SK-N-SH (cell line): ENCODE measurements around the gene SLC51A. TPM values are rescaled to one million over a fixed set of nuclear protein-coding genes. Genes with fewer than 3 reads are reported as not detected.
A peak's percentile ranks its signal among the peaks of the same experiment; 100 is the strongest.

Source experiments
- CTCF ChIA-PET: fragments of 300-600, 350-600 bp; formaldehyde crosslinking; extraction: SDS; loops from one replicate; lab custom pipeline; 2021; lab: Yijun Ruan, JAX
- POLR2A ChIA-PET: fragments of 350-600 bp; sonication (Branson Sonifier 250); formaldehyde crosslinking; extraction: SDS; loops from one replicate; lab custom pipeline; 2020; ENCODE audit warnings: antibody characterized with exemption, inconsistent platforms; lab: Yijun Ruan, JAX
- DNase-seq: peaks from one replicate; pipeline ENCODE4 v3.0.0; 2012
- H2AFZ ChIP-seq: fragments of 200-600 bp; sonication (generic); 2 replicates; pipeline ENCODE4 v1.8.1; 2016; ENCODE audit warnings: antibody characterized with exemption, mild to moderate bottlenecking, low read depth
- H3F3A ChIP-seq: fragments of 200-600 bp; sonication (generic); replicated peaks from 2 replicates; pipeline ENCODE3; 2016; ENCODE audit warnings: antibody characterized with exemption, mild to moderate bottlenecking; ENCODE audit not compliant: insufficient read depth
- H3K27ac ChIP-seq, 2 experiments: fragments of 200-500 bp in 1 of 2; fragments of 200-600 bp in 1 of 2; sonication (Bioruptor generic) in 1 of 2; sonication (generic), shearing (Covaris generic) in 1 of 2; 2 replicates each; pipeline versions ENCODE4 v1.5.1 to v1.6.1; 2014 to 2016; ENCODE audit warnings: low read depth in 2 of 2, inconsistent platforms in 1 of 2, low read length in 1 of 2, mild to moderate bottlenecking in 1 of 2, mixed read lengths in 1 of 2
- H3K27me3 ChIP-seq: fragments of 200-600 bp; sonication (generic), shearing (Covaris generic); 2 replicates; pipeline ENCODE4 v1.6.1; 2016; ENCODE audit warnings: mixed run types; ENCODE audit not compliant: insufficient read depth
- H3K36me3 ChIP-seq, 2 experiments: fragments of 200-500 bp in 1 of 2; fragments of 200-600 bp in 1 of 2; sonication (Bioruptor generic) in 1 of 2; sonication (generic) in 1 of 2; replicated peaks in 1 of 2; 2 replicates each; pipeline versions ENCODE3 to v1.5.1; 2014 to 2016; ENCODE audit warnings: low read length in 1 of 2, mild to moderate bottlenecking in 1 of 2; ENCODE audit not compliant: insufficient read depth in 2 of 2, control insufficient read depth in 1 of 2
- H3K4me1 ChIP-seq, 2 experiments: fragments of 200-500 bp in 1 of 2; fragments of 200-600 bp in 1 of 2; sonication (Bioruptor generic) in 1 of 2; sonication (generic), shearing (Covaris generic) in 1 of 2; 2 replicates each; pipeline versions ENCODE4 v1.5.1 to v1.6.1; 2014 to 2016; ENCODE audit warnings: low read depth in 1 of 2, low read length in 1 of 2, mixed run types in 1 of 2; ENCODE audit not compliant: insufficient read depth in 2 of 2, control insufficient read depth in 1 of 2
- H3K4me2 ChIP-seq: fragments of 200-600 bp; sonication (generic), shearing (Covaris generic); 2 replicates; pipeline ENCODE4 v1.6.1; 2017; ENCODE audit warnings: mixed run types
- H3K4me3 ChIP-seq, 2 experiments: fragments of 200-500 bp in 1 of 2; fragments of 200-600 bp in 1 of 2; sonication (Bioruptor generic) in 1 of 2; sonication (generic), shearing (Covaris generic) in 1 of 2; 2 replicates each; pipeline versions ENCODE4 v1.5.1 to v1.8.1; 2014 to 2016; ENCODE audit warnings: low read depth in 2 of 2, inconsistent platforms in 1 of 2, low read length in 1 of 2, mild to moderate bottlenecking in 1 of 2, mixed read lengths in 1 of 2, moderate library complexity in 1 of 2
- H3K79me2 ChIP-seq: fragments of 200-600 bp; sonication (generic); 2 replicates; pipeline ENCODE4 v1.8.1; 2017; ENCODE audit warnings: mild to moderate bottlenecking; ENCODE audit not compliant: insufficient read depth
- H3K9ac ChIP-seq: fragments of 200-600 bp; sonication (generic); 2 replicates; pipeline ENCODE4 v1.6.1; 2017; ENCODE audit warnings: mixed run types
- H3K9me2 ChIP-seq: fragments of 200-600 bp; sonication (generic); 2 replicates; pipeline ENCODE4 v1.6.1; 2017; ENCODE audit warnings: mixed run types
- H3K9me3 ChIP-seq: fragments of 200-600 bp; sonication (generic); 2 replicates; pipeline ENCODE4 v1.6.1; 2017; ENCODE audit warnings: mixed run types, mild to moderate bottlenecking, moderate library complexity
- H4K20me1 ChIP-seq: fragments of 200-600 bp; sonication (generic); 2 replicates; pipeline ENCODE4 v1.6.1; 2017; ENCODE audit warnings: mild to moderate bottlenecking, mixed run types; ENCODE audit not compliant: insufficient read depth
- CHD2 ChIP-seq: fragments of 150-350 bp; IDR thresholded peaks from 2 replicates; pipeline ENCODE4 v1.6.1; 2018; ENCODE audit warnings: low read length; ENCODE audit not compliant: partially characterized antibody
- ELF1 ChIP-seq: IDR thresholded peaks from 2 replicates; pipeline ENCODE4 v1.4.0; 2012
- FOXM1 ChIP-seq: IDR thresholded peaks from 2 replicates; pipeline ENCODE4 v1.4.0; 2012; ENCODE audit warnings: low read depth, mild to moderate bottlenecking
- GABPA ChIP-seq: IDR thresholded peaks from 2 replicates; pipeline ENCODE4 v1.4.0; 2012; ENCODE audit warnings: low read depth, mild to moderate bottlenecking
- GATA2 ChIP-seq: sonication (generic); formaldehyde crosslinking; IDR thresholded peaks from 2 replicates; pipeline ENCODE4 v1.5.0; 2020; ENCODE audit warnings: mild to moderate bottlenecking, missing genetic modification reagents
- IRF3 ChIP-seq: fragments of 150-350 bp; IDR thresholded peaks from 2 replicates; pipeline ENCODE4 v1.6.1; 2016; ENCODE audit warnings: mild to moderate bottlenecking, low read depth, low read length
- JUND ChIP-seq: IDR thresholded peaks from 2 replicates; pipeline ENCODE4 v1.4.0; 2012
- MEF2A ChIP-seq: IDR thresholded peaks from 2 replicates; pipeline ENCODE4 v1.4.0; 2012; ENCODE audit warnings: low read depth, borderline replicate concordance
- RCOR1 ChIP-seq: fragments of 150-350 bp; IDR thresholded peaks from 2 replicates; pipeline ENCODE4 v1.6.1; 2017; ENCODE audit warnings: antibody characterized with exemption, low read length
- RXRA ChIP-seq: IDR thresholded peaks from 2 replicates; pipeline ENCODE4 v1.4.0; 2012; ENCODE audit warnings: low read depth, mild to moderate bottlenecking, borderline replicate concordance
- SMC3 ChIP-seq: IDR thresholded peaks from 2 replicates; pipeline ENCODE4 v1.6.1; 2012; ENCODE audit warnings: low read depth, low read length, improper control_type of control experiment
- TAF1 ChIP-seq: IDR thresholded peaks from 2 replicates; pipeline ENCODE4 v1.6.1; 2012; ENCODE audit warnings: low read depth, mild to moderate bottlenecking, low read length, moderate library complexity, borderline replicate concordance
- USF1 ChIP-seq: IDR thresholded peaks from 2 replicates; pipeline ENCODE4 v1.4.0; 2012; ENCODE audit warnings: low read depth, borderline replicate concordance
- USF2 ChIP-seq: fragments of 150-350 bp; IDR thresholded peaks from 2 replicates; pipeline ENCODE4 v1.6.1; 2017; ENCODE audit warnings: antibody characterized with exemption, low read length, low read depth, borderline replicate concordance
- ZBTB33 ChIP-seq: IDR thresholded peaks from 2 replicates; pipeline ENCODE4 v1.4.0; 2012; ENCODE audit warnings: low read depth, borderline replicate concordance
- WGBS: methylation state at CpG from one replicate; pipeline ENCODE4 v1.1.6; 2017; ENCODE audit warnings: low lambda C conversion rate; 5-methylcytosine and 5-hydroxymethylcytosine counted together
- polyA plus RNA-seq, 3 experiments: library from polyadenylated mRNA; depleted of rRNA; stranded (reverse); fragments of >200 nt; gene quantifications; 2 replicates each; pipeline ENCODE4 v1.2.3, GENCODE V29; 2012
- TF ChIP-seq, protein P1 (sequence below): IDR thresholded peaks from 2 replicates; pipeline ENCODE4 v1.6.1; 2012; ENCODE audit warnings: mild to moderate bottlenecking, low read depth, low read length, moderate library complexity
- TF ChIP-seq, protein P2 (sequence below): fragments of 200-600 bp; sonication (generic); IDR thresholded peaks from 2 replicates; pipeline ENCODE4 v1.6.1; 2017; ENCODE audit warnings: antibody characterized with exemption, mild to moderate bottlenecking, moderate library complexity

The SLC51A gene
- polyA plus RNA-seq, 1 of the 3 experiments (the other 2 are of a cell fraction): not detected

DNA sequence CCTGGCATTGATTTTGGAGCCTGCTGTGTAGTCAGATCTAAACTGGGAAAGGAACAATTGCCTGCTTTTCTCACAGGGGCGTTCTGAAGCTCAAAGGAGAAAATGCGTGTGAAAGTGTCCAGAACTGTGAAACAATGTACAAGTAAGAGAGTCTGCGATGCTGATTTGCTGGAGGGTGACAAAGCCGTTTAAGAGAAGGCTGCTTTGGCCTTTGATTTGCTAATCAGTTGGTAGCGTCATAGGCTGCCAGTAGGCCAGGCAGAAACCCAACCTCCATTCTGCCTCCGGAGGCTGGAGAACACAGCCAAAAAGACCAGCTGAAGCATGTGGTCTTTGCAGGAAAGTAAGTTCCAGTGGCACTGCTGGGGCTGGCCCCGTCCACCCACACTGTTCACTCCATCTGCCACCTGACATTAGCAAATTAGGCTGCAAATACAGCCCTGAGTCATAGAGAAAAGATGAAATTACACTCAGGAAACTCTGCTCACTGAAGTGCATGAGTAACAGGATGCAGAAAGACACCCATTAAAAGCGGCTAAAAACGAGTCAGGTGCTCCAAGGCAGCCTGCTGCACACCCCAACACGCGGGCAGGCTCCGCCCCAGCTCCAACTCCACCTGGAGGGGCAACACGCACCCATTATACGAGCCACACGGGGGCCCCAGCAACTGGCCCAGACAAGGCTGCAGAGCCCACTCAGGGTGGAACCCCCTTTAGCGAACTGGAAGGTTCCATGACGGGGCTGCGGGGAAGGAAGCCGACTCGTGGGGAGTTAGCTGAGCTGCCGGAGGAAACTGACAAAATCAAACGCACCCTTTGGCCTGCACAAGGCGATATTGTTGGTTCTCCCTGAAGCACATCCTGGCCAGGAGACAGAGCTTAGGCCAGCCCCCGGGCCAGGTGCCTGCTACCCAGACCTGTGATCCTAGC lies 36.7 kb upstream of the SLC51A start:
- Histone ChIP-seq H4K20me1 (no peaks in the 10 kb centered on the region), H3K27me3 (no peaks in the 10 kb centered on the region), H3K9me3 (no peaks in the 10 kb centered on the region), H2AFZ (no peak overlapping the region), H3K9me2 (no peaks in the 10 kb centered on the region), H3K4me2 (no peak overlapping the region), H3K4me1 (peaks cover 0 to 10% of the 10 kb centered on the region in 2 experiments; a peak in 2 of 4 replicates), H3K36me3 (no peaks in the 10 kb centered on the region), H3K4me3 (no peak overlapping the region), H3K9ac (no peak overlapping the region), H3K27ac (no peak overlapping the region), H3K79me2 (no peaks in the 10 kb centered on the region), H3F3A (no peaks in the 10 kb centered on the region)
- WGBS: 66% methylated on average over 20 of the region's 24 CpGs
- TF ChIP-seq, protein P1, sequence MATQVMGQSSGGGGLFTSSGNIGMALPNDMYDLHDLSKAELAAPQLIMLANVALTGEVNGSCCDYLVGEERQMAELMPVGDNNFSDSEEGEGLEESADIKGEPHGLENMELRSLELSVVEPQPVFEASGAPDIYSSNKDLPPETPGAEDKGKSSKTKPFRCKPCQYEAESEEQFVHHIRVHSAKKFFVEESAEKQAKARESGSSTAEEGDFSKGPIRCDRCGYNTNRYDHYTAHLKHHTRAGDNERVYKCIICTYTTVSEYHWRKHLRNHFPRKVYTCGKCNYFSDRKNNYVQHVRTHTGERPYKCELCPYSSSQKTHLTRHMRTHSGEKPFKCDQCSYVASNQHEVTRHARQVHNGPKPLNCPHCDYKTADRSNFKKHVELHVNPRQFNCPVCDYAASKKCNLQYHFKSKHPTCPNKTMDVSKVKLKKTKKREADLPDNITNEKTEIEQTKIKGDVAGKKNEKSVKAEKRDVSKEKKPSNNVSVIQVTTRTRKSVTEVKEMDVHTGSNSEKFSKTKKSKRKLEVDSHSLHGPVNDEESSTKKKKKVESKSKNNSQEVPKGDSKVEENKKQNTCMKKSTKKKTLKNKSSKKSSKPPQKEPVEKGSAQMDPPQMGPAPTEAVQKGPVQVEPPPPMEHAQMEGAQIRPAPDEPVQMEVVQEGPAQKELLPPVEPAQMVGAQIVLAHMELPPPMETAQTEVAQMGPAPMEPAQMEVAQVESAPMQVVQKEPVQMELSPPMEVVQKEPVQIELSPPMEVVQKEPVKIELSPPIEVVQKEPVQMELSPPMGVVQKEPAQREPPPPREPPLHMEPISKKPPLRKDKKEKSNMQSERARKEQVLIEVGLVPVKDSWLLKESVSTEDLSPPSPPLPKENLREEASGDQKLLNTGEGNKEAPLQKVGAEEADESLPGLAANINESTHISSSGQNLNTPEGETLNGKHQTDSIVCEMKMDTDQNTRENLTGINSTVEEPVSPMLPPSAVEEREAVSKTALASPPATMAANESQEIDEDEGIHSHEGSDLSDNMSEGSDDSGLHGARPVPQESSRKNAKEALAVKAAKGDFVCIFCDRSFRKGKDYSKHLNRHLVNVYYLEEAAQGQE: no peak
- TF ChIP-seq, protein P2, sequence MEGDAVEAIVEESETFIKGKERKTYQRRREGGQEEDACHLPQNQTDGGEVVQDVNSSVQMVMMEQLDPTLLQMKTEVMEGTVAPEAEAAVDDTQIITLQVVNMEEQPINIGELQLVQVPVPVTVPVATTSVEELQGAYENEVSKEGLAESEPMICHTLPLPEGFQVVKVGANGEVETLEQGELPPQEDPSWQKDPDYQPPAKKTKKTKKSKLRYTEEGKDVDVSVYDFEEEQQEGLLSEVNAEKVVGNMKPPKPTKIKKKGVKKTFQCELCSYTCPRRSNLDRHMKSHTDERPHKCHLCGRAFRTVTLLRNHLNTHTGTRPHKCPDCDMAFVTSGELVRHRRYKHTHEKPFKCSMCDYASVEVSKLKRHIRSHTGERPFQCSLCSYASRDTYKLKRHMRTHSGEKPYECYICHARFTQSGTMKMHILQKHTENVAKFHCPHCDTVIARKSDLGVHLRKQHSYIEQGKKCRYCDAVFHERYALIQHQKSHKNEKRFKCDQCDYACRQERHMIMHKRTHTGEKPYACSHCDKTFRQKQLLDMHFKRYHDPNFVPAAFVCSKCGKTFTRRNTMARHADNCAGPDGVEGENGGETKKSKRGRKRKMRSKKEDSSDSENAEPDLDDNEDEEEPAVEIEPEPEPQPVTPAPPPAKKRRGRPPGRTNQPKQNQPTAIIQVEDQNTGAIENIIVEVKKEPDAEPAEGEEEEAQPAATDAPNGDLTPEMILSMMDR: no peak
- TF ChIP-seq CHD2 (no peak), RXRA (no peak), GABPA (no peak), FOXM1 (no peak), MEF2A (no peak), RCOR1 (no peak), TAF1 (no peak), ZBTB33 (no peak), IRF3 (no peak), ELF1 (no peak), SMC3 (no peak), USF1 (no peak), GATA2 (no peak), JUND (no peak), USF2 (no peak)
- CTCF ChIA-PET: interaction anchor here (0.6 to 1.8 kb wide), 7 partner anchors 8 to 106 kb away, joined by 3 to 4 read pairs (median 3); no protein-coding TSS in a partner anchor
- DNase-seq: peak; percentile 36
- POLR2A ChIA-PET: no interaction called here
